Measurements from ENCODE around the gene OR1F1. TPM values are rescaled to one million over a fixed set of nuclear protein-coding genes. Genes with fewer than 3 reads are reported as not detected.

The OR1F1 gene
- total and polyA plus RNA-seq, 9 of the 15 experiments (the other 6 are each of a cell fraction or from before 2014, with no cell fraction given): 0.15 to 0.61 (median 0.35) TPM; not detected in 3

DNA sequence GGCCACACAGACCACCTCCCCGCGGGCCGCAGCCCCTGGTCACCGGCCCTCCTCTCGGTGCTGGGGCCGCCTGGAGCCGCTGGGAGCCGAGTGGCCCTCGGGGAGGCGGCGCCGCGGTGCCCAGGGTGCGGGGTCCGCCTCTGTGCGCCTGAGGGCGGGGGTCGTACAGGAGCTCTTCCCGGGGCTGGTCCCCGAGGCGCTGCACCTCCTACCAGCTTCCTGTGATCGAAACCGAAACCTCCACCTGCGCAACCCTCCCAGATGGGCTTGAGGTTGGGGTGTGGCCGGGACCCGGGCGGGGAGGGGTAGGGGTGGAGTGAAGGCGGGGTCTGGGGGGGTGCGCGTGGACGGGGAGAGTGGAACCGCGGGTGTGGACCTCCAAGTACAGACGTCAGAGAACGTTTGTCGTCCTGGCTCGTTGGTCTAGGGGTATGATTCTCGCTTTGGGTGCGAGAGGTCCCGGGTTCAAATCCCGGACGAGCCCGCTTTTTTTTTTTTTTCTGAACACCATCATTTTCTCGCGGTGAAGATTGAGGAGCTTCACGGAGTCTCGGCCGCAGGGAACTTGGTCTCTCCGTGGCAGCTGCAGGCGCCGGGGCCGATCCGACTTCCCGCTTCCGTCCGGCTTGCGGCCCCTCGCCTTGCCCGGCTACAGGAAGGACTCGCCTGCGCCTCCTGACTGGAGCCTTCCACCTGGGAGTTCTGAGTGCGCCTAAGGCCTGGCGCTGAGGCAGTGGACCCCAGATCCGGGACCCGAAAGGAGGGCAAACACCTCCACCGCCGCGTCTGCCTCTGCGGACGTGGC lies 29.3 kb upstream of the OR1F1 start (continued):
- TF ChIP-seq, protein P1, sequence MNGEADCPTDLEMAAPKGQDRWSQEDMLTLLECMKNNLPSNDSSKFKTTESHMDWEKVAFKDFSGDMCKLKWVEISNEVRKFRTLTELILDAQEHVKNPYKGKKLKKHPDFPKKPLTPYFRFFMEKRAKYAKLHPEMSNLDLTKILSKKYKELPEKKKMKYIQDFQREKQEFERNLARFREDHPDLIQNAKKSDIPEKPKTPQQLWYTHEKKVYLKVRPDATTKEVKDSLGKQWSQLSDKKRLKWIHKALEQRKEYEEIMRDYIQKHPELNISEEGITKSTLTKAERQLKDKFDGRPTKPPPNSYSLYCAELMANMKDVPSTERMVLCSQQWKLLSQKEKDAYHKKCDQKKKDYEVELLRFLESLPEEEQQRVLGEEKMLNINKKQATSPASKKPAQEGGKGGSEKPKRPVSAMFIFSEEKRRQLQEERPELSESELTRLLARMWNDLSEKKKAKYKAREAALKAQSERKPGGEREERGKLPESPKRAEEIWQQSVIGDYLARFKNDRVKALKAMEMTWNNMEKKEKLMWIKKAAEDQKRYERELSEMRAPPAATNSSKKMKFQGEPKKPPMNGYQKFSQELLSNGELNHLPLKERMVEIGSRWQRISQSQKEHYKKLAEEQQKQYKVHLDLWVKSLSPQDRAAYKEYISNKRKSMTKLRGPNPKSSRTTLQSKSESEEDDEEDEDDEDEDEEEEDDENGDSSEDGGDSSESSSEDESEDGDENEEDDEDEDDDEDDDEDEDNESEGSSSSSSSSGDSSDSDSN (IDR thresholded peaks at IDR 0.05; ENCODE audit: borderline replicate concordance in 1 of 2, low read depth in 2 of 2, low read length in 2 of 2): peak; percentile 95 to 97; a peak in 3 of 4 replicates
- TF ChIP-seq EWSR1 (IDR thresholded peaks at IDR 0.05; ENCODE audit: borderline replicate concordance, low read depth, partially characterized antibody) (no peak), ZNF133 (CRISPR knock-in tag; IDR thresholded peaks at IDR 0.05) (no peak), KAT2B (IDR thresholded peaks at IDR 0.05; ENCODE audit: low read depth, low read length) (no peak), ATF7 (IDR thresholded peaks at IDR 0.05) (peak; percentile 59; the same call in 1 of the 2 replicates), SMC3 (conservative IDR thresholded peaks at IDR 0.05; ENCODE audit: insufficient read depth, low read depth, low read length) (no peak), ARID1B (IDR thresholded peaks at IDR 0.05) (no peak), PTTG1 (tag; IDR thresholded peaks at IDR 0.05; ENCODE audit: low read depth) (no peak), ZNF79 (CRISPR knock-in tag; IDR thresholded peaks at IDR 0.05; ENCODE audit: low read depth) (no peak), SIRT6 (IDR thresholded peaks at IDR 0.05; ENCODE audit: low read depth, low read length) (no peak), DACH1 (IDR thresholded peaks at IDR 0.05; ENCODE audit: partially characterized antibody) (no peak), TFAM (CRISPR knock-in tag; conservative IDR thresholded peaks at IDR 0.05) (no peak)
- TF ChIP-seq, protein P2, sequence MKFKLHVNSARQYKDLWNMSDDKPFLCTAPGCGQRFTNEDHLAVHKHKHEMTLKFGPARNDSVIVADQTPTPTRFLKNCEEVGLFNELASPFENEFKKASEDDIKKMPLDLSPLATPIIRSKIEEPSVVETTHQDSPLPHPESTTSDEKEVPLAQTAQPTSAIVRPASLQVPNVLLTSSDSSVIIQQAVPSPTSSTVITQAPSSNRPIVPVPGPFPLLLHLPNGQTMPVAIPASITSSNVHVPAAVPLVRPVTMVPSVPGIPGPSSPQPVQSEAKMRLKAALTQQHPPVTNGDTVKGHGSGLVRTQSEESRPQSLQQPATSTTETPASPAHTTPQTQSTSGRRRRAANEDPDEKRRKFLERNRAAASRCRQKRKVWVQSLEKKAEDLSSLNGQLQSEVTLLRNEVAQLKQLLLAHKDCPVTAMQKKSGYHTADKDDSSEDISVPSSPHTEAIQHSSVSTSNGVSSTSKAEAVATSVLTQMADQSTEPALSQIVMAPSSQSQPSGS (CRISPR knock-in tag; IDR thresholded peaks at IDR 0.05): no peak
- TF ChIP-seq, protein P3, sequence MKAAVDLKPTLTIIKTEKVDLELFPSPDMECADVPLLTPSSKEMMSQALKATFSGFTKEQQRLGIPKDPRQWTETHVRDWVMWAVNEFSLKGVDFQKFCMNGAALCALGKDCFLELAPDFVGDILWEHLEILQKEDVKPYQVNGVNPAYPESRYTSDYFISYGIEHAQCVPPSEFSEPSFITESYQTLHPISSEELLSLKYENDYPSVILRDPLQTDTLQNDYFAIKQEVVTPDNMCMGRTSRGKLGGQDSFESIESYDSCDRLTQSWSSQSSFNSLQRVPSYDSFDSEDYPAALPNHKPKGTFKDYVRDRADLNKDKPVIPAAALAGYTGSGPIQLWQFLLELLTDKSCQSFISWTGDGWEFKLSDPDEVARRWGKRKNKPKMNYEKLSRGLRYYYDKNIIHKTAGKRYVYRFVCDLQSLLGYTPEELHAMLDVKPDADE (conservative IDR thresholded peaks at IDR 0.05; ENCODE audit: control insufficient read depth, low read depth, low read length): 0 out of 2 replicates have a peak, but pooled peaks have one; percentile 75
